ENCODE data around the gene PAK6. TPM values are rescaled to one million over a fixed set of nuclear protein-coding genes. Genes with fewer than 3 reads are reported as not detected.
A peak's percentile ranks its signal among the peaks of the same experiment; 100 is the strongest.

PAK6 gene
- total and polyA plus RNA-seq, 9 of the 15 experiments (the other 6 are each of a cell fraction or from before 2014, with no cell fraction given): 0.03 to 0.74 (median 0.16) TPM; not detected in 2

DNA sequence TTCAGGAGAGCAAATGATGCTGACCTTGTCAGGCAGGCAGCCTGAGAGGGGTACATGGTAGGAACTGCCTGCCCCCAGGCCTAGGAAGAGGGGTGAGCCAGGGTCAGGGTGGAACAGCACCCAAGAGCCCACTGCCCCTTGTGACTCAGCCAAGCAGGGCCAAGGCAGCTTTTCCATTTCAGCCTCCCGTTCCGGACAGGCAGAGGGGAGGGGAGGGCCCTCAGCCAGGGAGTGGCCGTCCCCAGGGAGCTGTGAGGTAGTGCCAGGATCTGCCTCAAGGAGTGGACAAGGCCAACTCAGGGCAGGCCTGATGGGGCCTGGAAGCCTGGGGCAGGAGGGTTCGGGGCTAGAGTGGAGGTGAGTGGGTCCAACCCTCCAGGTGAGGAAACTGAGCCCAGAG is 49.1 kb downstream of the PAK6 start:
- no TSS peak for BruUV-seq (replicated peaks)
- in situ Hi-C loops (cut with MboI): no loop called here
- ATAC-seq: no peak
- H4K20me1 ChIP-seq (replicated peaks; ENCODE audit: control insufficient read depth, insufficient read depth, low read length): no peaks in the 10 kb centered on the region
- H3K27me3 ChIP-seq (ENCODE audit: control insufficient read depth in 2 of 2, insufficient read depth in 2 of 2, low read length in 2 of 2): peaks cover 3 to 12% of the 10 kb centered on the region in 2 experiments; a peak in 4 of 5 replicates
- DNase-seq (ENCODE audit: extremely low read depth in 1 of 4, low spot score in 3 of 4): peak in 1 of 4 experiments; percentile 28
- no peaks in the 10 kb centered on the region for H3K36me3 ChIP-seq (ENCODE audit: control insufficient read depth, insufficient read depth, low read length)
- no peak overlapping the region for H2AFZ ChIP-seq (ENCODE audit: low read depth, low read length)
- H3K4me2 ChIP-seq (ENCODE audit: insufficient read depth, low read length): no peak overlapping the region
- TF ChIP-seq, protein P1, sequence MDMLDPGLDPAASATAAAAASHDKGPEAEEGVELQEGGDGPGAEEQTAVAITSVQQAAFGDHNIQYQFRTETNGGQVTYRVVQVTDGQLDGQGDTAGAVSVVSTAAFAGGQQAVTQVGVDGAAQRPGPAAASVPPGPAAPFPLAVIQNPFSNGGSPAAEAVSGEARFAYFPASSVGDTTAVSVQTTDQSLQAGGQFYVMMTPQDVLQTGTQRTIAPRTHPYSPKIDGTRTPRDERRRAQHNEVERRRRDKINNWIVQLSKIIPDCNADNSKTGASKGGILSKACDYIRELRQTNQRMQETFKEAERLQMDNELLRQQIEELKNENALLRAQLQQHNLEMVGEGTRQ (CRISPR knock-in tag; IDR thresholded peaks at IDR 0.05): no peak
- 0 out of 2 replicates have a peak, but pooled peaks have one; percentile 4 for TF ChIP-seq ZNF121 (CRISPR knock-in tag; conservative IDR thresholded peaks at IDR 0.05)
- FAIRE-seq: no peak
- no peak overlapping the region for H3K4me3 ChIP-seq
- no peaks in the 10 kb centered on the region for H3K9me3 ChIP-seq (replicated peaks; ENCODE audit: control insufficient read depth, insufficient read depth, low read depth, low read length)
- no peaks in the 10 kb centered on the region for H3K79me2 ChIP-seq (ENCODE audit: control insufficient read depth, insufficient read depth, low read length)
- POLR2A ChIA-PET: interaction anchor here (0.6 to 1.4 kb wide), 4 partner anchors 13 to 49 kb away, joined by 3 to 5 read pairs (median 4); partner anchors contain the start of gene PAK6
- H3K9ac ChIP-seq (ENCODE audit: insufficient read depth in 1 of 2, low read depth in 2 of 2, low read length in 2 of 2): 0 out of 4 replicates have a peak overlapping the region, but pooled peaks of 1 of the 2 experiments have one; percentile 51
- intact Hi-C loops (cut with micrococcal nuclease): no loop called here
- H3K9me1 ChIP-seq (ENCODE audit: control insufficient read depth, insufficient read depth, low read length): no peaks in the 10 kb centered on the region
- peaks cover 0 to 33% of the 10 kb centered on the region in 2 experiments; a peak in 3 of 5 replicates for H3K4me1 ChIP-seq (replicated peaks in 1 of 2; ENCODE audit: control insufficient read depth in 2 of 2, insufficient read depth in 2 of 2, low read length in 2 of 2)
- H3K27ac ChIP-seq (ENCODE audit: extremely low read depth, low read depth, low read length): no peak overlapping the region
- 27% methylated on average over 1 of the region's 4 CpGs for WGBS (ENCODE audit: insufficient coverage, low coverage, missing lambda C conversion rate)
- CTCF ChIA-PET (ENCODE audit: low intra/inter-chr PET ratio): no interaction called here

DNA sequence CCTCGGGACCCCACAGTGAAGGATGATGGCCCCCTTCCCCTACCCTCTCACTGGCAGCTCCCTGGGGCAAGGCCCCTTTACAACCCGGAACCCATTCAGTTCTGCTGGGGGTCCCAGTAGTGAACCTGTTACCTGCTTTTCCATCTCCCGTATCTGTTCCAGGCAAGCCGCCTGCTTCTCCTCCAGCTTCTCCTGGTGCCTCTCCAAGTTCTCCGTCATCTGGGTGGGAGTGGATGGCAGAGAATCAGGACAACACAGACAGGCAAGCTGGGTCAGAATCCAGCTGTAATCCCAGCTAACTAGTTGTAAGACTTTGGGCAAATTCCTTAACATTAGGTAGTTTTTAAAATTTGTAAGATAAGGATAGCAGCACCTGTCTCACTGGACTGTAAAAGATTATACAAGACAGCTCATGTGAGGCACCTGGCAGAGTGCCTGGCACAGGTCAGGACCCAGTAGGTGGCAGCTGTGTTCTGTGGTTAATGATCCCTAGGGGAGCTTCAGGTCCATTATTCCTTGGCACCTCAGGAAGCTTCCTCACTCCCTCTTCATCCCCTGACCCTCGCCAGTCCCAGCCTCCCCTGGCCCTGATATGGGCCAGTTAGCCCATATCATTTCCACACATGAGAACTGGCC is 50.4 kb downstream of the PAK6 start:
- Histone ChIP-seq H3K4me3 (no peak overlapping the region), H3K9me3 (replicated peaks; ENCODE audit: control insufficient read depth, insufficient read depth, low read depth, low read length) (no peaks in the 10 kb centered on the region), H3K4me1 (replicated peaks in 1 of 2; ENCODE audit: control insufficient read depth in 2 of 2, insufficient read depth in 2 of 2, low read length in 2 of 2) (peaks cover 0 to 23% of the 10 kb centered on the region in 2 experiments; a peak in 3 of 5 replicates), H3K9me1 (ENCODE audit: control insufficient read depth, insufficient read depth, low read length) (no peaks in the 10 kb centered on the region), H4K20me1 (replicated peaks; ENCODE audit: control insufficient read depth, insufficient read depth, low read length) (no peaks in the 10 kb centered on the region), H3K9ac (ENCODE audit: insufficient read depth in 1 of 2, low read depth in 2 of 2, low read length in 2 of 2) (no peak overlapping the region; a peak in 1 of 4 replicates), H3K27me3 (ENCODE audit: control insufficient read depth in 2 of 2, insufficient read depth in 2 of 2, low read length in 2 of 2) (peaks cover 3 to 22% of the 10 kb centered on the region in 2 experiments; a peak in 4 of 5 replicates), H3K79me2 (ENCODE audit: control insufficient read depth, insufficient read depth, low read length) (no peaks in the 10 kb centered on the region), H3K4me2 (ENCODE audit: insufficient read depth, low read length) (no peak overlapping the region), H3K27ac (ENCODE audit: extremely low read depth, low read depth, low read length) (no peak overlapping the region), H3K36me3 (ENCODE audit: control insufficient read depth, insufficient read depth, low read length) (no peaks in the 10 kb centered on the region), H2AFZ (ENCODE audit: low read depth, low read length) (no peak overlapping the region)
- intact Hi-C loops (cut with micrococcal nuclease): no loop called here
- ChIA-PET POLR2A (interaction anchor here (1.1 kb wide), 1 partner anchor 12 kb away, joined by 3 read pairs; no protein-coding TSS in a partner anchor), CTCF (ENCODE audit: low intra/inter-chr PET ratio) (no interaction called here)
- BruUV-seq (replicated peaks): no TSS peak
- FAIRE-seq (no peak), ATAC-seq (no peak), DNase-seq (ENCODE audit: extremely low read depth in 1 of 4, low spot score in 3 of 4) (no peak)
- in situ Hi-C loops (cut with MboI): no loop called here
- WGBS (ENCODE audit: insufficient coverage, low coverage, missing lambda C conversion rate): 46% methylated on average over 6 of the region's 6 CpGs
- no peak for TF ChIP-seq NCOR1 (IDR thresholded peaks at IDR 0.05)
- TF ChIP-seq ZNF668 (CRISPR knock-in tag; IDR thresholded peaks at IDR 0.05): no peak
- TF ChIP-seq MTA3 (IDR thresholded peaks at IDR 0.05; ENCODE audit: borderline replicate concordance): no peak
- TF ChIP-seq ARNT (IDR thresholded peaks at IDR 0.05): no peak
- TF ChIP-seq ZNF408 (CRISPR knock-in tag; IDR thresholded peaks at IDR 0.05; ENCODE audit: low read depth): no peak
- TF ChIP-seq, protein P2, sequence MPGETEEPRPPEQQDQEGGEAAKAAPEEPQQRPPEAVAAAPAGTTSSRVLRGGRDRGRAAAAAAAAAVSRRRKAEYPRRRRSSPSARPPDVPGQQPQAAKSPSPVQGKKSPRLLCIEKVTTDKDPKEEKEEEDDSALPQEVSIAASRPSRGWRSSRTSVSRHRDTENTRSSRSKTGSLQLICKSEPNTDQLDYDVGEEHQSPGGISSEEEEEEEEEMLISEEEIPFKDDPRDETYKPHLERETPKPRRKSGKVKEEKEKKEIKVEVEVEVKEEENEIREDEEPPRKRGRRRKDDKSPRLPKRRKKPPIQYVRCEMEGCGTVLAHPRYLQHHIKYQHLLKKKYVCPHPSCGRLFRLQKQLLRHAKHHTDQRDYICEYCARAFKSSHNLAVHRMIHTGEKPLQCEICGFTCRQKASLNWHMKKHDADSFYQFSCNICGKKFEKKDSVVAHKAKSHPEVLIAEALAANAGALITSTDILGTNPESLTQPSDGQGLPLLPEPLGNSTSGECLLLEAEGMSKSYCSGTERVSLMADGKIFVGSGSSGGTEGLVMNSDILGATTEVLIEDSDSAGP (CRISPR knock-in tag; IDR thresholded peaks at IDR 0.05): no peak
- TF ChIP-seq RFX1 (IDR thresholded peaks at IDR 0.05): no peak
- TF ChIP-seq, protein P3, sequence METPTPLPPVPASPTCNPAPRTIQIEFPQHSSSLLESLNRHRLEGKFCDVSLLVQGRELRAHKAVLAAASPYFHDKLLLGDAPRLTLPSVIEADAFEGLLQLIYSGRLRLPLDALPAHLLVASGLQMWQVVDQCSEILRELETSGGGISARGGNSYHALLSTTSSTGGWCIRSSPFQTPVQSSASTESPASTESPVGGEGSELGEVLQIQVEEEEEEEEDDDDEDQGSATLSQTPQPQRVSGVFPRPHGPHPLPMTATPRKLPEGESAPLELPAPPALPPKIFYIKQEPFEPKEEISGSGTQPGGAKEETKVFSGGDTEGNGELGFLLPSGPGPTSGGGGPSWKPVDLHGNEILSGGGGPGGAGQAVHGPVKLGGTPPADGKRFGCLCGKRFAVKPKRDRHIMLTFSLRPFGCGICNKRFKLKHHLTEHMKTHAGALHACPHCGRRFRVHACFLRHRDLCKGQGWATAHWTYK (CRISPR knock-in tag; IDR thresholded peaks at IDR 0.05): no peak
- no peak for TF ChIP-seq TCFL5 (CRISPR knock-in tag; conservative IDR thresholded peaks at IDR 0.05)
- TF ChIP-seq POLR2AphosphoS2 (IDR thresholded peaks at IDR 0.05; ENCODE audit: low read length): no peak

Measured in K562 (cell line).